ENCODE measurements around the gene OTUB2. TPM values are rescaled to one million over a fixed set of nuclear protein-coding genes. Genes with fewer than 3 reads are reported as not detected.

The OTUB2 gene
- total RNA-seq, 6 experiments from 2014 or later = 0.59 to 3.7 (median 0.85) TPM

- ATAC-seq (no peak), DNase-seq (no peak)
- H3K27ac ChIP-seq = no peak overlapping the region
These were observed 47.4 kb upstream of the OTUB2 start for GRCh38 chr14:93978735-93979134.

DNA sequence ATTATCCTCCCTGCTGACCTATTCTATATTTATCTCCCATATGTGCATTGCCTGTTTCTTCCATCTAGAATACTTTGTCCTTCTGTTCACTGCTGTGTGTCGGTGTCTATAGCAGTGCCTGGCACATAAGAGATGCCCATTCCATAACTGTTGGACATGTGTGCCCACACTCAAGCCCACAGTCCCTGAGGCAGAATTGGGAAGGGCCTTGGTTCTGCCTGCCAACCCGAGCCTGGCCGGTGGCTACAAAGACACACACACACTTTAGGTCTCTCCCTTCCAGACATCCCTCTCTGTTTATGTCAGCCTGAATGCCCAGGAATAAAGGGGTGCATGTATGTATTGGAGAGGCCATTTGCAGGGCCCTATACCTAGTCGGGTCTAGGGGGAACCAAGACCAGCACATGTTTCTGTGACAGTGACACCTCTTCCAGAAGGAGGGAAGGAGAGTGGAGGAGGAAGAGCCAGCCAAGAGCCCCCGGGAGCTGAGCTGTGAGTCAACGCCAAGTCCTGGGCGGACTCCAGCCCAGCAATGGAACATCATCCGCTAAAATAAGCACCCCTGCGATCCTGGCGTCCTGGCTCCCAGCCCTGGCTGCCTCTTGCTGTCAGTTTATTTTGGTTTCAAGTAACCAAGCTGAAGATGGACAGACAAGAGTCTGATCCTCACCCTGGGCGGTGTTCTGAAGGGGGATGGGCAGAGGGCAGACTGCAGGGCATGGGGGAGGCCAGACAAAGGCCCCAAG lies 45.5 kb upstream of the OTUB2 start:
- intact Hi-C loops (cut with DNase I) = no loop called here
- Histone ChIP-seq H3K27ac (no peak overlapping the region), H3K27me3 (no peaks in the 10 kb centered on the region), H3K9me3 (no peaks in the 10 kb centered on the region), H3K4me1 (no peaks in the 10 kb centered on the region), H3K36me3 (no peaks in the 10 kb centered on the region), H3K4me3 (no peak overlapping the region)
- DNase-seq (no peak), ATAC-seq (no peak)
- TF ChIP-seq, protein P1, sequence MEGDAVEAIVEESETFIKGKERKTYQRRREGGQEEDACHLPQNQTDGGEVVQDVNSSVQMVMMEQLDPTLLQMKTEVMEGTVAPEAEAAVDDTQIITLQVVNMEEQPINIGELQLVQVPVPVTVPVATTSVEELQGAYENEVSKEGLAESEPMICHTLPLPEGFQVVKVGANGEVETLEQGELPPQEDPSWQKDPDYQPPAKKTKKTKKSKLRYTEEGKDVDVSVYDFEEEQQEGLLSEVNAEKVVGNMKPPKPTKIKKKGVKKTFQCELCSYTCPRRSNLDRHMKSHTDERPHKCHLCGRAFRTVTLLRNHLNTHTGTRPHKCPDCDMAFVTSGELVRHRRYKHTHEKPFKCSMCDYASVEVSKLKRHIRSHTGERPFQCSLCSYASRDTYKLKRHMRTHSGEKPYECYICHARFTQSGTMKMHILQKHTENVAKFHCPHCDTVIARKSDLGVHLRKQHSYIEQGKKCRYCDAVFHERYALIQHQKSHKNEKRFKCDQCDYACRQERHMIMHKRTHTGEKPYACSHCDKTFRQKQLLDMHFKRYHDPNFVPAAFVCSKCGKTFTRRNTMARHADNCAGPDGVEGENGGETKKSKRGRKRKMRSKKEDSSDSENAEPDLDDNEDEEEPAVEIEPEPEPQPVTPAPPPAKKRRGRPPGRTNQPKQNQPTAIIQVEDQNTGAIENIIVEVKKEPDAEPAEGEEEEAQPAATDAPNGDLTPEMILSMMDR (IDR thresholded peaks at IDR 0.05) = no peak
- no peak for TF ChIP-seq POLR2A (IDR thresholded peaks at IDR 0.05)
- WGBS (ENCODE audit: insufficient coverage, low coverage, low lambda C conversion rate, missing lambda C conversion rate) = 88% methylated on average over 2 of the region's 11 CpGs

More at GRCh38 chr14:93978735-93979134, 47.4 kb upstream of the OTUB2 start:
- H3K36me3 ChIP-seq = no peaks in the 10 kb centered on the region
- H3K4me3 ChIP-seq = no peak overlapping the region
- no peaks in the 10 kb centered on the region for H3K9me3 ChIP-seq
- H3K27me3 ChIP-seq = no peaks in the 10 kb centered on the region
- intact Hi-C loops (cut with DNase I) = no loop called here
- TF ChIP-seq POLR2A (IDR thresholded peaks at IDR 0.05) = no peak
- TF ChIP-seq, protein P1 (IDR thresholded peaks at IDR 0.05) = no peak
- 63% methylated on average over 3 of the region's 4 CpGs for WGBS (ENCODE audit: insufficient coverage, low coverage, low lambda C conversion rate, missing lambda C conversion rate)
- H3K4me1 ChIP-seq = no peaks in the 10 kb centered on the region

GRCh38 chr14:93981316-93982229 lies 44.6 kb upstream of the OTUB2 start:
- WGBS (ENCODE audit: insufficient coverage, low coverage, low lambda C conversion rate, missing lambda C conversion rate) = 80% methylated on average over 3 of the region's 9 CpGs
- no peak for ATAC-seq
- H3K4me1 ChIP-seq = no peaks in the 10 kb centered on the region
- intact Hi-C loops (cut with DNase I) = no loop called here
- no peak overlapping the region for H3K4me3 ChIP-seq
- no peaks in the 10 kb centered on the region for H3K9me3 ChIP-seq
- H3K27me3 ChIP-seq = no peaks in the 10 kb centered on the region
- peak in 1 of 3 donors; percentile 16 for DNase-seq
- no peak overlapping the region for H3K27ac ChIP-seq
- no peaks in the 10 kb centered on the region for H3K36me3 ChIP-seq
- TF ChIP-seq, protein P1 (IDR thresholded peaks at IDR 0.05) = no peak
- no peak for TF ChIP-seq POLR2A (IDR thresholded peaks at IDR 0.05)

DNA sequence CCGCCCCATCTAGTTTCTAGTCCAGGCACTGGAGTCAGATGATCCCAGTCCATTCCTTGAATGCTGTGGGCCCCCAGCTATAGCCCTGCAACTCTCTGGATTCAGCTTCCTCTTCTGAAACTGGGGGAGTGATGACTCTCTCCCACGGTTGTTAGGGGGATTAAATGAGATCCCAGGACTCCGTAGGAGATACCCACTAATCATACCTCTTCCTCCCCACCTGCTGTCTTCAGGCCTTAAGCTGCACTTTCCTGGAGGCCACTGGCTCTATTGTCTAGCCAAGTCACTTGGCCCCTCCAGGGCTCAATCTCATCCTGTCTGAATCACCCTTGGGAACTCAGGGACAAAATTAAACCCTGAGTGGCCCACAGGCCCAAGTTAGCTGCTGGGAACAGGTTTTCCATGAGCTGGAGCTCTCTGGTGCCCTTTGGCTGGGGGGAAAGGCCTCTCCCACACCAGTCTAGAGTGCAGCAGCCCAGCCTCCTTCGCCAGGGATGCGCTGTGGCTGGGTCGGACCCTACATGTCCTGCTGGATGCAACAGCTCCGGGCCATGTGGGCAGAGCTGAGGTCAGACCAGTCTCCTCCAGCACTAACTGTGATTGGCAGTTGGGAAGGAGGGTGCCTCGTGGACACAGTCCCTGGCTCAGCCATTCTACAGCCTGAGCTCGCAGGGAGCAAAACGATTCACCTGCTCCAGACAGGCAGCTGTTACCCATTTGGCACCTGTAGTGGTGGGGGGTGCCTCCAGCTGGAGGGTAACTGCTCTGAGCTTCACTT lies 43.7 kb upstream of the OTUB2 start:
- 78% methylated on average over 3 of the region's 10 CpGs for WGBS (ENCODE audit: insufficient coverage, low coverage, low lambda C conversion rate, missing lambda C conversion rate)
- DNase-seq = peak in 1 of 3 donors; percentile 28
- Histone ChIP-seq H3K4me1 (no peaks in the 10 kb centered on the region), H3K27me3 (no peaks in the 10 kb centered on the region), H3K36me3 (no peaks in the 10 kb centered on the region), H3K4me3 (no peak overlapping the region), H3K27ac (no peak overlapping the region), H3K9me3 (no peaks in the 10 kb centered on the region)
- TF ChIP-seq POLR2A (IDR thresholded peaks at IDR 0.05) = no peak
- TF ChIP-seq, protein P1 (IDR thresholded peaks at IDR 0.05) = no peak
- intact Hi-C loops (cut with DNase I) = no loop called here
- ATAC-seq = no peak

Data from right lobe of liver (tissue), 6 donors.